ENCODE data around the gene CHCHD6. TPM values are rescaled to one million over a fixed set of nuclear protein-coding genes. Genes with fewer than 3 reads are reported as not detected.

CHCHD6 gene
- total and polyA plus RNA-seq, 4 donors, result 2.0 to 5.1 (median 3.9) TPM

DNA sequence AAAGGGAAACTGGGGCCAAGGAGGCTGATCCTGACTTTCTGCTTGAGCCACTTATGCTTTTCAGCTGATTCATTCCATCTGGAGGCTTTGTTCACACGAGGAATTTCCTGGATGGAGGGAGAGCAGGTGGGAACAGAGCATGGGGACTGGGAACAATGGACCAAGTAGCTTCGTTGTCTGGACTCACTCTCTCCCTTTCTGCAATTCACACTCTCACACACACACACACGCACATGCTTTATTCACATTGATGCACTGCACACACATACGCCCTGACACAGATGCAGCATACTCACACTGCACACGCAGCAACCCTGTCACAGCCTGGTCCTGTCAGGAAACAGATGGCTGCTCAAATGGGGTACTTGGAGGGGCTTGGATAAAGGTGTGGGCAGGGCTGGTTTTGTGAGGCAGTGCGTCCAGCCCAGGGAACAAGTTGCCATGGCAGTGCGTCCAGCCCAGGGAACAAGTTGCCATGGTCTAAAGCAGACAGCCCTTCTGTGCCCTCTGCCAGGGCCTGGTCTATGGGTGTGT, 19.8 kb upstream of the CHCHD6 start:
- H3K36me3 ChIP-seq (ENCODE audit: control insufficient read depth in 4 of 4, insufficient read depth in 3 of 4, low read depth in 1 of 4, low read length in 3 of 4), result no peaks in the 10 kb centered on the region
- no peak overlapping the region for H3K9ac ChIP-seq (ENCODE audit: low read depth in 1 of 2, low read length in 2 of 2)
- peaks cover 0 to 2% (median 0%) of the 10 kb centered on the region in 4 donors for H3K4me1 ChIP-seq (ENCODE audit: control insufficient read depth in 4 of 4, insufficient read depth in 4 of 4, low read length in 3 of 4)
- H3K9me3 ChIP-seq (ENCODE audit: control insufficient read depth in 4 of 4, low read length in 3 of 4), result no peaks in the 10 kb centered on the region
- H3K27ac ChIP-seq (ENCODE audit: low read depth in 1 of 2, low read length in 2 of 2), result no peak overlapping the region
- DNase-seq (ENCODE audit: low spot score), result no peak
- TF ChIP-seq HNF4A (conservative IDR thresholded peaks at IDR 0.05), result no peak
- H3K4me3 ChIP-seq (ENCODE audit: low read depth in 1 of 3, low read length in 3 of 3), result no peak overlapping the region
- H3K27me3 ChIP-seq (ENCODE audit: control insufficient read depth in 4 of 4, insufficient read depth in 4 of 4, low read length in 3 of 4), result no peaks in the 10 kb centered on the region
- WGBS, result 78% methylated on average over 7 of the region's 7 CpGs

DNA sequence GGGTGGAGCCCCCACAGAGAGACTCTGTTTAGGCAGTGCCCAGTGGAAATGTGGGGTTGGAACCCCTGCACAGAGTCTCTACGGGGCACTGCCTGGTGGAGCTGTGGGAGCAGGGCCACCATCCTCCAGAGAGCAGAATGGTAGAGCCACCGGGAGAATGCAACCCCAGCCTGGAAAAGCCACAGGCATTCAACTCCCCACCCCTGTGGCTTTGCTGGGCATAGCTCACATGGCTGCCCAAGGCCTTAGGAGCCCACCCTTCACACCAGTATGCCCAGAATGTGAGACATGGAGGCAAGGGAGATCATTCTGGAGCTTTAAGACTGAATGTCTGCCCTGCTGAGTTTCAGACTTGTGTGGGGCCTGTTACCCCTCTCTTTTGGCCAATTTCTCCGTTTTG, 19.0 kb upstream of the CHCHD6 start:
- Histone ChIP-seq H3K9ac (ENCODE audit: low read depth in 1 of 2, low read length in 2 of 2) (no peak overlapping the region), H3K27me3 (ENCODE audit: control insufficient read depth in 4 of 4, insufficient read depth in 4 of 4, low read length in 3 of 4) (no peaks in the 10 kb centered on the region), H3K27ac (ENCODE audit: low read depth in 1 of 2, low read length in 2 of 2) (no peak overlapping the region), H3K4me1 (ENCODE audit: control insufficient read depth in 4 of 4, insufficient read depth in 4 of 4, low read length in 3 of 4) (no peaks in the 10 kb centered on the region), H3K36me3 (ENCODE audit: control insufficient read depth in 4 of 4, insufficient read depth in 3 of 4, low read depth in 1 of 4, low read length in 3 of 4) (no peaks in the 10 kb centered on the region), H3K9me3 (ENCODE audit: control insufficient read depth in 4 of 4, low read length in 3 of 4) (no peaks in the 10 kb centered on the region), H3K4me3 (ENCODE audit: low read depth in 1 of 3, low read length in 3 of 3) (no peak overlapping the region)
- WGBS, result 92% methylated on average over 3 of the region's 3 CpGs
- no peak for DNase-seq (ENCODE audit: low spot score)
- TF ChIP-seq HNF4A (conservative IDR thresholded peaks at IDR 0.05) (no peak), TAF1 (conservative IDR thresholded peaks at IDR 0.05) (no peak), REST (IDR thresholded peaks at IDR 0.05) (no peak), ATF3 (IDR thresholded peaks at IDR 0.05) (no peak), JUND (IDR thresholded peaks at IDR 0.05) (no peak), RXRA (IDR thresholded peaks at IDR 0.05) (no peak), RAD21 (IDR thresholded peaks at IDR 0.05) (no peak), SP1 (IDR thresholded peaks at IDR 0.05) (no peak), GABPA (IDR thresholded peaks at IDR 0.05 in 1 of 2, conservative IDR thresholded peaks at IDR 0.05 in 1 of 2) (no peak), MAX (IDR thresholded peaks at IDR 0.05) (no peak)
- TF ChIP-seq, protein P1, sequence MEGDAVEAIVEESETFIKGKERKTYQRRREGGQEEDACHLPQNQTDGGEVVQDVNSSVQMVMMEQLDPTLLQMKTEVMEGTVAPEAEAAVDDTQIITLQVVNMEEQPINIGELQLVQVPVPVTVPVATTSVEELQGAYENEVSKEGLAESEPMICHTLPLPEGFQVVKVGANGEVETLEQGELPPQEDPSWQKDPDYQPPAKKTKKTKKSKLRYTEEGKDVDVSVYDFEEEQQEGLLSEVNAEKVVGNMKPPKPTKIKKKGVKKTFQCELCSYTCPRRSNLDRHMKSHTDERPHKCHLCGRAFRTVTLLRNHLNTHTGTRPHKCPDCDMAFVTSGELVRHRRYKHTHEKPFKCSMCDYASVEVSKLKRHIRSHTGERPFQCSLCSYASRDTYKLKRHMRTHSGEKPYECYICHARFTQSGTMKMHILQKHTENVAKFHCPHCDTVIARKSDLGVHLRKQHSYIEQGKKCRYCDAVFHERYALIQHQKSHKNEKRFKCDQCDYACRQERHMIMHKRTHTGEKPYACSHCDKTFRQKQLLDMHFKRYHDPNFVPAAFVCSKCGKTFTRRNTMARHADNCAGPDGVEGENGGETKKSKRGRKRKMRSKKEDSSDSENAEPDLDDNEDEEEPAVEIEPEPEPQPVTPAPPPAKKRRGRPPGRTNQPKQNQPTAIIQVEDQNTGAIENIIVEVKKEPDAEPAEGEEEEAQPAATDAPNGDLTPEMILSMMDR (IDR thresholded peaks at IDR 0.05; ENCODE audit: low read depth, low read length, missing input control), result no peak

GRCh38 chr3:126685493-126685892, 18.5 kb upstream of the CHCHD6 start:
- H3K27me3 ChIP-seq (ENCODE audit: control insufficient read depth in 4 of 4, insufficient read depth in 4 of 4, low read length in 3 of 4), result no peaks in the 10 kb centered on the region
- H3K27ac ChIP-seq (ENCODE audit: low read depth in 1 of 2, low read length in 2 of 2), result no peak overlapping the region
- H3K9ac ChIP-seq (ENCODE audit: low read depth in 1 of 2, low read length in 2 of 2), result no peak overlapping the region
- 85% methylated on average over 2 of the region's 2 CpGs for WGBS
- H3K36me3 ChIP-seq (ENCODE audit: control insufficient read depth in 4 of 4, insufficient read depth in 3 of 4, low read depth in 1 of 4, low read length in 3 of 4), result no peaks in the 10 kb centered on the region
- DNase-seq (ENCODE audit: low spot score), result no peak
- no peaks in the 10 kb centered on the region for H3K4me1 ChIP-seq (ENCODE audit: control insufficient read depth in 4 of 4, insufficient read depth in 4 of 4, low read length in 3 of 4)
- no peak overlapping the region for H3K4me3 ChIP-seq (ENCODE audit: low read depth in 1 of 3, low read length in 3 of 3)
- no peaks in the 10 kb centered on the region for H3K9me3 ChIP-seq (ENCODE audit: control insufficient read depth in 4 of 4, low read length in 3 of 4)
- no peak for TF ChIP-seq RXRA (IDR thresholded peaks at IDR 0.05)
- TF ChIP-seq SP1 (IDR thresholded peaks at IDR 0.05), result no peak
- no peak for TF ChIP-seq RAD21 (IDR thresholded peaks at IDR 0.05)
- no peak for TF ChIP-seq MAX (IDR thresholded peaks at IDR 0.05)
- TF ChIP-seq FOXA2 (IDR thresholded peaks at IDR 0.05), result no peak
- TF ChIP-seq GABPA (IDR thresholded peaks at IDR 0.05 in 1 of 2, conservative IDR thresholded peaks at IDR 0.05 in 1 of 2), result no peak
- TF ChIP-seq HNF4G (IDR thresholded peaks at IDR 0.05), result no peak
- no peak for TF ChIP-seq TAF1 (conservative IDR thresholded peaks at IDR 0.05)
- TF ChIP-seq JUND (IDR thresholded peaks at IDR 0.05), result no peak
- TF ChIP-seq NR2F2 (IDR thresholded peaks at IDR 0.05), result no peak
- no peak for TF ChIP-seq REST (IDR thresholded peaks at IDR 0.05)
- no peak for TF ChIP-seq YY1 (IDR thresholded peaks at IDR 0.05)

All from liver (tissue), 9 donors.